Large intestine (tissue), 3 donors: ENCODE results near the gene RNF123. TPM values are rescaled to one million over a fixed set of nuclear protein-coding genes. Genes with fewer than 3 reads are reported as not detected.
A peak's percentile ranks its signal among the peaks of the same experiment; 100 is the strongest.
"Not testable (repeated sequence)": the region's sequence is repeated elsewhere in the genome, so short reads cannot be mapped to it uniquely, and the experiment has no call there.

Experiments
- DNase-seq, 2 donors: peaks; one replicate each; pipeline versions ENCODE4 v3.0.0 to v3.0.0-alpha.2; 2013
- H3K27ac ChIP-seq: one replicate; pipeline ENCODE4 v1.5.1; 2013; ENCODE audit warnings: low read length
- H3K27me3 ChIP-seq: 2 replicates; pipeline ENCODE4 v1.6.1; 2013; ENCODE audit warnings: low read length; ENCODE audit not compliant: control insufficient read depth, insufficient read depth
- H3K36me3 ChIP-seq: 2 replicates; pipeline ENCODE4 v1.6.1; 2013; ENCODE audit warnings: low read length; ENCODE audit not compliant: control insufficient read depth, insufficient read depth
- H3K4me1 ChIP-seq: one replicate; pipeline ENCODE4 v1.6.1; 2013; ENCODE audit warnings: low read length; ENCODE audit not compliant: control insufficient read depth, insufficient read depth
- H3K4me3 ChIP-seq: one replicate; pipeline ENCODE4 v1.5.1; 2013; ENCODE audit warnings: low read length
- H3K9me3 ChIP-seq: one replicate; pipeline ENCODE4 v1.6.1; 2013; ENCODE audit warnings: mild to moderate bottlenecking, low read depth, low read length, moderate library complexity; ENCODE audit not compliant: control insufficient read depth
- WGBS: methylation state at CpG from one replicate; pipeline ENCODE4 v1.1.5; 2013; ENCODE audit warnings: low lambda C conversion rate; ENCODE audit not compliant: insufficient coverage; 5-methylcytosine and 5-hydroxymethylcytosine counted together
- polyA plus RNA-seq: library from polyadenylated mRNA; unstranded; fragments of 120-200 nt; gene quantifications from one replicate; pipeline ENCODE4 v1.2.1, GENCODE V29; 2013

Gene RNF123
- polyA plus RNA-seq, 1 donor = 35.6 TPM

GRCh38 chr3:49680493-49681231 lies 8.7 kb upstream of the RNF123 start:
- peaks cover 9% of the 10 kb centered on the region for H3K4me1 ChIP-seq
- no peak for DNase-seq
- H3K9me3 ChIP-seq = no peaks in the 10 kb centered on the region
- no peaks in the 10 kb centered on the region for H3K27me3 ChIP-seq
- WGBS = 100% methylated on average over 1 of the region's 7 CpGs
- H3K36me3 ChIP-seq = peaks cover 82% of the 10 kb centered on the region
- H3K4me3 ChIP-seq = no peak overlapping the region
- no peak overlapping the region for H3K27ac ChIP-seq

- H3K27ac ChIP-seq = no peak overlapping the region
- peaks cover under 1% of the 10 kb centered on the region for H3K27me3 ChIP-seq
- no peak overlapping the region for H3K4me3 ChIP-seq
- peaks cover 7% of the 10 kb centered on the region for H3K4me1 ChIP-seq
- H3K36me3 ChIP-seq = peaks cover 77% of the 10 kb centered on the region
- no peak for DNase-seq
- H3K9me3 ChIP-seq = no peaks in the 10 kb centered on the region
- WGBS = no CpG with 5 or more reads among the region's 2 CpGs
Measured at GRCh38 chr3:49681232-49681522, 8.2 kb upstream of the RNF123 start.

GRCh38 chr3:49681543-49681942 lies 7.8 kb upstream of the RNF123 start:
- H3K4me3 ChIP-seq = no peak overlapping the region
- H3K27ac ChIP-seq = no peak overlapping the region
- peaks cover 5% of the 10 kb centered on the region for H3K4me1 ChIP-seq
- no CpG with 5 or more reads among the region's 4 CpGs for WGBS
- no peak for DNase-seq
- no peaks in the 10 kb centered on the region for H3K9me3 ChIP-seq
- H3K36me3 ChIP-seq = peaks cover 74% of the 10 kb centered on the region
- peaks cover 3% of the 10 kb centered on the region for H3K27me3 ChIP-seq

GRCh38 chr3:49683162-49683561 lies 6.2 kb upstream of the RNF123 start:
- WGBS = no CpG with 5 or more reads among the region's 6 CpGs
- Histone ChIP-seq H3K36me3 (peaks cover 57% of the 10 kb centered on the region), H3K4me3 (no peak overlapping the region), H3K9me3 (no peaks in the 10 kb centered on the region), H3K4me1 (peaks cover 10% of the 10 kb centered on the region), H3K27ac (no peak overlapping the region), H3K27me3 (peaks cover 3% of the 10 kb centered on the region)
- no peak for DNase-seq

GRCh38 chr3:49684453-49684852 lies 4.9 kb upstream of the RNF123 start:
- Histone ChIP-seq H3K4me1 (peaks cover 14% of the 10 kb centered on the region), H3K36me3 (peaks cover 44% of the 10 kb centered on the region)
- not testable (repeated sequence) for H3K27ac ChIP-seq, H3K9me3 ChIP-seq, H3K27me3 ChIP-seq, H3K4me3 ChIP-seq, DNase-seq
- WGBS = no CpG with 5 or more reads among the region's 2 CpGs

- peaks cover 38% of the 10 kb centered on the region for H3K36me3 ChIP-seq
- DNase-seq, H3K4me3 ChIP-seq, H3K27me3 ChIP-seq, H3K27ac ChIP-seq, H3K9me3 ChIP-seq: not testable (repeated sequence)
- no CpG with 5 or more reads among the region's 10 CpGs for WGBS
- H3K4me1 ChIP-seq = peaks cover 14% of the 10 kb centered on the region
Measured at GRCh38 chr3:49685103-49685502, 4.3 kb upstream of the RNF123 start.

- H3K4me3 ChIP-seq = peak overlapping the region; percentile 72
Measured at GRCh38 chr3:49685846-49686245, 3.5 kb upstream of the RNF123 start.

GRCh38 chr3:49686346-49686745 lies 3.0 kb upstream of the RNF123 start:
- not testable (repeated sequence) for H3K9me3 ChIP-seq, H3K27me3 ChIP-seq
- Histone ChIP-seq H3K4me3 (peak overlapping the region; percentile 72), H3K27ac (peak overlapping the region; percentile 79), H3K4me1 (peaks cover 14% of the 10 kb centered on the region), H3K36me3 (peaks cover 26% of the 10 kb centered on the region)
- no CpG with 5 or more reads among the region's 29 CpGs for WGBS
- DNase-seq = peak; percentile 41 to 84

More at GRCh38 chr3:49685846-49686245, 3.5 kb upstream of the RNF123 start:
- peak overlapping the region; percentile 79 for H3K27ac ChIP-seq
- WGBS = no CpG with 5 or more reads among the region's 36 CpGs
- not testable (repeated sequence) for H3K27me3 ChIP-seq, H3K9me3 ChIP-seq, DNase-seq
- peaks cover 14% of the 10 kb centered on the region for H3K4me1 ChIP-seq
- H3K36me3 ChIP-seq = peaks cover 31% of the 10 kb centered on the region

- peaks cover 14% of the 10 kb centered on the region for H3K4me1 ChIP-seq
- DNase-seq = peak; percentile 89 to 94
- peak overlapping the region; percentile 72 for H3K4me3 ChIP-seq
- peak overlapping the region; percentile 79 for H3K27ac ChIP-seq
- WGBS = no CpG with 5 or more reads among the region's 44 CpGs
- peaks cover 21% of the 10 kb centered on the region for H3K36me3 ChIP-seq
- H3K9me3 ChIP-seq, H3K27me3 ChIP-seq: not testable (repeated sequence)
Measured at GRCh38 chr3:49686769-49687423, 2.5 kb upstream of the RNF123 start.

- H3K4me1 ChIP-seq = peaks cover 14% of the 10 kb centered on the region
- H3K9me3 ChIP-seq, DNase-seq, H3K27me3 ChIP-seq: not testable (repeated sequence)
- peak overlapping the region; percentile 72 for H3K4me3 ChIP-seq
- peak overlapping the region; percentile 68 for H3K27ac ChIP-seq
- WGBS = no CpG with 5 or more reads among the region's 12 CpGs
- H3K36me3 ChIP-seq = peaks cover 15% of the 10 kb centered on the region
Measured at GRCh38 chr3:49687424-49687795, 1.9 kb upstream of the RNF123 start.
